OCI-M2 (cell line): Measurements from ENCODE around the gene RSBN1L.
A peak's percentile ranks its signal among the peaks of the same experiment; 100 is the strongest.
"Not testable (repeated sequence)": the region's sequence is repeated elsewhere in the genome, so short reads cannot be mapped to it uniquely, and the experiment has no call there.

Source experiments
- DNase-seq: peaks from one replicate; lab custom pipeline; 2025; ENCODE audit not compliant: unreplicated experiment; lab: John Stamatoyannopoulos, UW

The RSBN1L gene

GRCh38 chr7:77765906-77766800 is 69.9 kb downstream of the RSBN1L start:
- no peak for DNase-seq

DNA sequence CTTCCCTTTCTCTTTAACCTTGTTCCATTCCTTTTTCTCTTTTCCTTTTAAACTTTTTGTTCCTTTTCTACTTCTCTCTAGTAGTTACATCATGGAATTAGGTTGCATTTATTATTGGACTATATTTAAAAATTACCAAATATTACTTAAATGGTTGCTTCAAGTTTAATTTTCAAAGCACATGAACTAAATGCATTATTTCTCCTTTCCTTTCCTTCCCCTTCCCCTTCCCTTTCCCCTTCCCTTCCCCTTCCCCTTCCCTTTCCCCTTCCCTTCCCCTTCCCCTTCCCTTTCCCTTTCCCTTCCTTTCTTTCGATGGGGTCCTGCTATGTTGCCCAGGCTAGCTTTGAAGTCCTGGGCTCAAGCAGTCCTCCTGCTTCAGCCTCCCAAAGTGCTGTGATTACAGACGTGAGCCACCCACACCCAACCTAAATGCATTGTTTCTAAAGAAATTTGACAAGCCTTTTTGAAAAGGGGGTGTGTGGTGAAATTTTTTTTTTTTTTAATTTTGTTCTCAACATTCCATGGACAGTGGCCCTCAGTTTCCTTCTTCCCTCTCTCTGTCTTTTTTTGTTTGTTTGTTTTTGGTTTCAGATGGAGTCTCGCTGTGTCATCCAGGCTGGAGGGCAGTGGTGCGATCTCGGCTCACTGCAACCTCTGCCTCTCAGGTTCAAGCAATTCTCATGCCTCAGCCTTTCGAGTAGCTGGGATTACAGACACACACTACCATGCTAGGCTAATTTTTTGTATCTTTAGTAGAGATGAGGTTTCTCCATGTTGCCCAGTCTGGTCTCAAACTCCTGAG is 70.7 kb downstream of the RSBN1L start:
- no peak for DNase-seq

DNA sequence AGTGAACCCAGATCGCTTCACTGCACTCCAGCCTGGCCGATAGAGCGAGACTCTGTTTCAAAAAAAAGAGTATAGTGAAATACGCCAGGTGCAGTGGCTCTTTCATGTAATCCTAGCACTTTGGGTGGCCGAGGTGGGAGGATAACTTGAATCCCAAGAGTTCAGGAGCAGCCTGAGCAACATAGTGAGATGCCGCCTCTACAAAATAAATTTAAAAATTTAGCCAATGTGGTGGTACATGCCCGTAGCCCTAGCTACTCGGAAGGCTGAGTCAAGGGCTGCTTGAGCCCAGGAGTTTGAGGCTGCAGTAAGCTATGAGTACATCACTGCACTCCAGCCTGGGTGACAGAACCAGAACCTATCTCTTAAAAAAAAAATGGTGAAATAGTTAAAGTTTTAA is 74.1 kb downstream of the RSBN1L start:
- no peak for DNase-seq

DNA sequence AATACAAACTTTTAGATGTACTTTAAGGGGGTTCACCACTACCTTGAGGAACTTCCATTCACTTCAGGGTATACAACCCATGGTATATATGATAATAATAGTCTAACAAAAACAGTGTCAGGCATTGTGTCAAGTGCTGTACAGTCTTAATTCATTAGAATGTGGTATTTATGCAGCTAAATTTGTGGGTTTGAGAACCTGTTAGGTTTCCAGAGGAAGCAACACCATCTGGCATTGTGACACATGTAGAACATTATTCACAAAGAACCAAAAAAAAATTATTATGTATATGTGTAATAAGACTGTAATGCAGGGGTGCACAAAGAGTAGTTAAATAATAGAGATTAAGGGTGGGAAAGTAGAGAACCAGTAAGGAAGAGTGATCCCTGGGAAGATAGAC is 75.6 kb downstream of the RSBN1L start:
- DNase-seq = no peak

GRCh38 chr7:77778535-77778934 is 82.3 kb downstream of the RSBN1L start:
- no peak for DNase-seq

DNA sequence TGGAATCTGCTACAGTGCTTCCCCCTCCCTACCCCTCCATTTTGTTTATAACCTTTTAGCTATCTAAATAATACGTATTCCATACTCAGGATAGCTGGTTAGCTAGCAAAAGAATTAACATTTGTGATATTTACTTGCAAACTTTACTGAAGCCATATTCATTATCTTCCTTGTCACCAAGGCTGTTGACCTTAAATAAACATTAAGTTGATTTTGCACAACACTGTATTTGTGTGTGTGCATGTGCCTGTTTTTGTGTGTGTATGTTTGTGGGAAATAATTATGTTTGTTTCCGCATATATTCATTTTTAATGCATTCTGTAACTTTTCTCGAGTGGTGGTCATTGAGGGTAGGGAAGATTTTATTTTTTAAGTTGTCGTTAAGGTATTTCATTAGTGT is 86.1 kb downstream of the RSBN1L start:
- no peak for DNase-seq

DNA sequence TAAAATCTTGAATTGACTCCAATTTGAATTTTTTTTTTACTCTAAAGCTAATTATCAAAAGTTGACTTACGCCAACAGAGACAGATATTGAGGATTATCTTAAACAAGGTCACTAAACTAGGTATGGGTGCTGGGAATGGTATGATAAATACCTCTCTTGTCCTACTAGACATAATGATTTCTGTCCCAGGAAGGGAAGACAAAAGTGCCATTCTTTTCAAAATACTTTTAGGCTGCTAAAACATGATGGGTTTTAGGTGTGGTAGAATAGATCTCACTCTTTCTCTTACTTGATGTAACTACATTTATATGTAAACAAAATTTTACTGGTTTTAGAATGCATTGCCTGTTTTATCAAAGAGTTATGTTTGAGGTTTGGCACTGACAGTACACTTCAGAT is 86.9 kb downstream of the RSBN1L start:
- DNase-seq = no peak

DNA sequence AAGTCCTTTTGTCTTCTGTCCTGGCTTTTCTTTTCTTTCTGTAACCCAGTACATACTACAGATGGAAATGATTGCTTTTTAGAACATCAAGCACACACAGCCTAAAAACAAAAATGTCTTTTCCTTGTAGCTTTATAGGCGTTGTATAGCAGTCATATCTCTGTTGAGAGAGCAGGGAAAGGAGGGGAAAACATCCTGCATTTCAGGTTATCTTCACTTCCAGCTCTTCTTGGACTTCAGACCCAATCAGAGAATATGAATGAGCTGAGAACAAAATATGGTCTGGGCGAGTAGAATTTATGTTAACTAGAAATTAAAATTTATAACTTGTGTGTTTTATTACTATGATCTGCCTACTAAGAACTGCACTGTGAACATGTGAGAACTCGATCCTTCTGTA is 87.3 kb downstream of the RSBN1L start:
- DNase-seq = no peak

DNA sequence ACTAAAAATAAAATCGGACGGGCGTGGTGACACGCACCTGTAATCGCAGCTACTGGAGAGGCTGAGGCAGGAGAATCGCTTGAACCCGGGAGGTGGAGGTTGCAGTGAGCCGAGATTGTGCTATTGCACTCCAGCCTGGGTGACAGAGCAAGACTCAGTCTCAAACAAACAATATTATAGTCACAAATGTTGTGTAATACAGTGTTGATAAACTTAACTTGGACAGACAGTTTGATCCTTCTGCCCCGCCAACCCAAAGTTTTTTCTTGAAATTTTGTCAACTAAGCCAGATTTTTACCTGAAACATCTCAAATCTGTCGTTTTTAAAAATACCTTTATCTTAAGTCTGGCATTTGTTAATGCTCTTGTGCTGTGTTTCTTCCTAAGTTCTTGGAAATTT is 88.2 kb downstream of the RSBN1L start:
- not testable (repeated sequence) for DNase-seq

GRCh38 chr7:77786018-77786417 is 89.8 kb downstream of the RSBN1L start:
- no peak for DNase-seq

GRCh38 chr7:77786741-77787140 is 90.5 kb downstream of the RSBN1L start:
- no peak for DNase-seq

DNA sequence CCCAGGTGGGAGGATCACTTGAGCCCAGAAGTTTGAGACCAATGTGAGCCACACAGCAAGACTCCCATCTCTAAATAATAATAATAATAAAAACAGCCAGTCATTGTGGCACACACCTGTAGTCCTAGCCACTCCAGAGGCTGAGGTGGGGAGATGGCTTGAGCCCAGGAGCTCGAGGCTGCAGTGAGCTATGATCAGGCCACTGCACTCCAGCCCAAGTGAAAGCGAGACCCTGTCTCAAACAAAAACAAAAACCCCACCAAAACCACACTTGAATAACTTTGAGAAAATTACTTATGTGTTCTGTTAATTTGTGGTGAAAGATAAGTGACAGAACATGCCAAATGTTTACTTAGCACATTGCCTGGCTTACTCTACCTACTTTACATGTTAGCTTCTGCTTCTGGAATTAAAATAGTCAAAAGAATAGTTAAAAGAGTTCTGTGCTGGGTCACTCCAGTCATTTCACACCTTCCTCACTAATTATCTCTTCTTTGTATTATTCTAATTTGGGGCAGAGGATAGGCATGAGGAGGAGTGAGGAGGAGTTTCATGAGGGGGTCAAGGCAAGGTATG is 92.2 kb downstream of the RSBN1L start:
- no peak for DNase-seq

DNA sequence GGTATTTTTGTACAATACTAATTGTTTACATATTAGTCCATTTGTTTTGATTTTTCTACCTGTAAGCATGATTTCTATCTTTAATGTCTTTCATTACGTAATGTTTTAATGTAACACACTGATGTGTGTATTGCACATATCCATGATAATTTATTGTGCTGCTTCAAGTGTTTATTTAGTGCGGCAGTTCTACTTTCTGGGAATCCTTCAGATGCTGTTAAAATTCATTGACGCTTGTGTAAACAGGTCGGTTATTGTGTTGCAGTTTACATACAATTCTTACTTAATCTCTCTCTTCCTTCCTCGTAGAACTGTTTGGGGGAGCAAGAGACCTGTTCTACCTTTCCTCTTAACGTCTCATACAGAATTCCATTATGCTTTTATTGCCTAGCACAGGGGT is 95.1 kb downstream of the RSBN1L start:
- DNase-seq = no peak

DNA sequence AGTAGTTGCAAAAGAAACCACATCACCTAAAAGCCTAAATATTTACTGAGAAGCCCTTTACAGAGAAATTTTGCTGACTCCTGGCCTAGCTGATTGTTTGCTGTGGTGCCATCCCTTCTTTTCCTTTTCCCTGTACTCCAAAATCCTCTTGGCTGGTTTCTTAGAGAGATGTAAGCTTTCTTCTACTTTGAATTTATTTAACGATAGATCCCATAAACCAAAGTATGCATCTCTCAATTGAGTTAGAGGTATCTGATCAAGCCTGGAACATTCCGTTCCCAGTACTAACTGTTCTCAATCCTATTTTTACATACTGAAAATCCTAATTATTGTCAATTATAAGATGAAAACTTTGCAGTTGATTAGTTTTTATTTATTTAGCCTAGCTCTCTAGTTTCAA is 95.7 kb downstream of the RSBN1L start:
- no peak for DNase-seq

DNA sequence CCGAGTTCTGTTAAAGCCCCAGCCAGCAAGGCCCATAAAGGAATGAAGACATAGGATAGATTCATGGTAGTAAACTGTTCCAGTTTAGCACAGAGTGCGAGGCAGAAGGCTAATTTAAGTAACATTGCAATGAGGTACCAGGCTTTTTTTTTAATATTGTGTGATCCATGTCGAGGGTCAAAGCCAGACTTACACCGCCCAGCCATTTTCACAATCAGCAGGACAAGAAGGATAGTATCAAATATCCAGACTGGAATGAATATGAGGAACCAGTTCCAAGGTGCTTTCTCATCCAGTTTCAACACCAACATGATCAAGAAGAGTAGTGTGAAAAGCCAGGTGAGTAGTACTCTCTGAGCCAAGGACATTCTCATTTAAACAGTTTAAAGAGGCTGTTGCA is 97.7 kb downstream of the RSBN1L start:
- DNase-seq = no peak

DNA sequence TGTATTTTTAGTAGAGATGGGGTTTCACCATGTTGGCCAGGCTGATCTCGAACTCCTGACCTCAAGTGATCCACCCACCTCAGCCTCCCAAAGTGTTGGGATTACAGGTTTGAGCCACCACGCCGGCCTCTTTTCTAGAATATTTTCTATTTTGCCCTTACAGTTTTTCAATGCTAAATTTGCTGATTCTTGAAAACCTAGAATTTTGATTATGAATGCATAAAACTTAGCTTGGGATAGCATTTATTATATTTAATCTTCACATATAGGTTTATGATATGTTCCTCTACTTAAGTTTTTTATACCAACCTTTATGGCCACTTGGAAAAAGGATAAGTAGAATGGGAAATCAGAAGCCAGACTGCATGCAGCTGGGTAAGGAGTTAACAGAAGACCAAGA is 99.8 kb downstream of the RSBN1L start:
- no peak for DNase-seq

DNA sequence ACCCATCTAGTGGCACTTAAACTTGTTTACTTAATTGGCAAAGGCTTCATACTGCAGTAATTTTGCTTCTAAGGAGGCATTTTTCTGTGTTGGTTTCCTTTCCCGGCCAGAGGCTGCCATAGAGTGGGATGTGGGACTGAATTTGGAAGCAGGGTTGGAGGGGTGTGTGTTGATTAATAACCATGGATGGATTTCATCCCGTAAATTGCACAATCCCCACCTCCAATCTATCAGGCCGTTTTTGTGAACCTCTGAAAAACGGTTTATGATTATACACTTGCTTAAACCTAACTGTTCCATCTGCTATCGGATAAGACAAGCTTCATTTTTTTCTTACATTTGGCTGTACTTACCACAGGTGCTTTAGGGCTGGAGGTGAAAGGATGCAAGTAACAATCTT is 100.7 kb downstream of the RSBN1L start:
- no peak for DNase-seq

DNA sequence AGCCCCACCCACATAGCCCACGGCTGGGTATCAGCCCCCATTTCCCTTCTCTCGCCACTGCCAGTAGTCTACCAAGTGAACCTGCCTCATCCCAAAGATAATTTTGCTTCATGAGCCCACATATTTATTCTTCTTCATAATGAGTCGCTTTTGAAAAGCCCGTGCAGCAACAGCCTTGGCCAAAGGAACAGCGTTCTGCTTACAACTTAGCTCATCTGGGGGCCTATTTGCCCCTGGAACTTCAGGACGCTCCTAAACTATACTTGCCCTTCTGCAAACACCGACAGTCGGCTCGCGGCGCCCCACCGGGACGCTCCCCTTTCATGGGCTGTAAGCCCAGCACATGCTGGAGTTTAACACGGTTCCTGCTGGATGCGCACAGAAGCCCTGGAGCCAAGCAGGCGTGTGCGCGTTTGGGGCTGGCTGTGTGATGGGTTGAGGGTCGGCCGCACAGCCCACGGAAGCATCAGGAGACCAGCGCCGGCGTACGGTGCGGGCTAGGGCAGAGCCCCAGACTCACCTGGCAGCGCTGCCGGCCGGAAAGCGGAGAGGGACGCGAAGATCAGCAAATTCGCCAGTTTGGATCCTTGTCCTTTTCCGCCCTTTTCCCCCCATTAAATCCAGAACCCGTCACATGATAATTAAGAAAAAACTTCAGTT is 101.6 kb downstream of the RSBN1L start:
- no peak for DNase-seq

DNA sequence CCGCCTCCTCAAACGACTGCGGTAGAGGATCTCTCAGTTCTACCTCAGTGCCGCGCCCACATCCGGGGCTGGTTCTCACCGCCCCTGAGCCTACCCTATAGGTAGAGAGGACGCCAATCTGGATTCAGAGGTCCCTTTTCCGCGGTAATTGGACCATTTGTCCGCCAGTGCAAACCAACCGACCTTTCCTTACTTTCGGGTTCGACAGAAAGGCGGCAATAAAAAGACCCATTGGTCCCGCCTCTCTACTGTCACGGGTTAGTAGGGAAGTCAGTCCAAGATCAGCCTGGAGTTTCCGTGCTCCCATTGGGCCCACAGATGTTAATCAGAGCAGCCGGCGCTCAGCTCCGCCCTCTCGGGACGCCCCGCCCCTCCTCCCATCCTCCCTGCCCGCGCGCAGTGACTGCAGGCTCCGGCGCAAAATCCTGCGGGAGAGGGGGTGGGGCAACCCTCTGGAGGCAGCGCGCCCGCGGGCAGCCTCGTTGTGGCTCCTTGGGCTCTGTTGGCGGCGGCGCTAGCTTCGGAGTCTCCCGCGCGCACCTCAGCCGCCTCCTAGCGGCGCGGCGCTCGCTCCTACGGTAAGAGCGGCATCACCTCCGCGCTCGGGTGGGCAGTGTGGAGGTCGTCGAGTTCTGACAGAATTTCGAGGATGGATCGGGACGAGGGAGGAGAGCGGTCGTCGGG is 102.3 kb downstream of the RSBN1L start, which contains the start of the genes PHTF2 and TMEM60:
TSS of gene PHTF2 (plus strand) at position 380 of the 684 bp plus-strand sequence.
TSS of gene TMEM60 (minus strand) at position 41 of the 684 bp plus-strand sequence. CDS start 4,061 bp downstream, outside the sequence.
- DNase-seq = peak; percentile 85
